Choroid plexus epithelial cell (primary cell): ENCODE measurements around the gene EBF3.

Experiments used
- DNase-seq: peaks from one replicate; pipeline ENCODE4 v3.0.0-alpha.2; 2010; ENCODE audit warnings: low read depth
- H3K4me3 ChIP-seq: 2 replicates; pipeline ENCODE4 v1.5.1; 2011; ENCODE audit warnings: low read depth, mild to moderate bottlenecking, control low read depth, low read length, moderate library complexity
- CTCF ChIP-seq: conservative IDR thresholded peaks from 2 replicates; pipeline ENCODE4 v1.5.1; 2011; ENCODE audit warnings: low read depth, mild to moderate bottlenecking, control low read depth, inconsistent platforms, low read length, moderate library complexity

The EBF3 gene

GRCh38 chr10:129842031-129842430 is 122.0 kb downstream of the EBF3 start:
- no peak for TF ChIP-seq CTCF
- no peak for DNase-seq
- H3K4me3 ChIP-seq, result no peak overlapping the region

- H3K4me3 ChIP-seq, result no peak overlapping the region
- TF ChIP-seq CTCF, result no peak
- no peak for DNase-seq
Observed at GRCh38 chr10:129841590-129841989, 122.5 kb downstream of the EBF3 start.

GRCh38 chr10:129841071-129841470 is 123.0 kb downstream of the EBF3 start:
- no peak for DNase-seq
- TF ChIP-seq CTCF, result no peak
- no peak overlapping the region for H3K4me3 ChIP-seq

- DNase-seq, result no peak
- no peak for TF ChIP-seq CTCF
- no peak overlapping the region for H3K4me3 ChIP-seq
Observed at GRCh38 chr10:129840196-129840590, 123.9 kb downstream of the EBF3 start.

- DNase-seq, result no peak
- H3K4me3 ChIP-seq, result no peak overlapping the region
- no peak for TF ChIP-seq CTCF
Observed at GRCh38 chr10:129839285-129840195, 124.5 kb downstream of the EBF3 start.

DNA sequence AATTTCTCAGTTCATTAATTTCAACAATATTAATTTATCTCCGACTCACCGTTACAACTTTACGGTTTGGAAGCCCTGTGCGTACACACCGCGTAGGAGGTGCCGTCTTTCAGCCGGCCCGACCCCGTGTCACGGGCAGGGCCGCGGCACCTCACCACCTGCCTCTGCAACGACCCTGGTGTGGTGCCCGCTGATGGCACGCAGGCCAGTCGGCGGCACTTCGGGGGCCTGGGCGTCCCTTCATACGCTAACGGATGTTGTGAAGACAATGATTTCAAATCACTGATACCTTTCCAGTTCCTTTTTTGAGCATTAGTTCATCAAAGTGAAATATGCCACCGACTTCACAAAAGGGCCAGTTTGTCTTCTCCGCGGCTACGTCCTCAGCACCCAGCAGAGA is 125.3 kb downstream of the EBF3 start:
- no peak for DNase-seq
- no peak for TF ChIP-seq CTCF
- H3K4me3 ChIP-seq, result no peak overlapping the region
